GM21528 (cell line): Measurements from ENCODE around the gene MED26.

Experiments used
- ATAC-seq: cut with Tn5 transposase; IDR thresholded peaks from one replicate; pipeline ENCODE4 v1.9.1; 2021; ENCODE audit warnings: mild to moderate bottlenecking, moderate library complexity; ENCODE audit not compliant: unreplicated experiment, low FRiP score

Gene MED26

DNA sequence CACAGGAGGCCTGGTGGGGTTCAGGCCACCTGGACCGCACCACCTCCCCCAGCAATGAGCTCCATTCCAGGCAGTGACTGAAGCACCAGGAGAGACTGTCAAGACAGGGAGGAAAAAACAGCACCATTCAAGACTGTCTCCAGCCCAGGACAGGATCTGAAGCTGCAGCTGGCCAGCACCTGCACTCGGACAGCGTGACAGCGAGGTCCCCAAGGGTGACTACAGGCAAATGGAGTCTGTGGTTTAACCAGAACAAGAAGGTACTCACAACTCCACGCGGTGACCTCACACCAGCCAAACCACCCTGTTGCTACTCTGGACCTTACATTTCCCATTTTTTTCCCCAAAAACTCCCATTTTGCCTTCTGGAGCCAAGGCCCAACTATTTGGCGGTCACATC lies 9.8 kb downstream of the MED26 start:
- no peak for ATAC-seq

DNA sequence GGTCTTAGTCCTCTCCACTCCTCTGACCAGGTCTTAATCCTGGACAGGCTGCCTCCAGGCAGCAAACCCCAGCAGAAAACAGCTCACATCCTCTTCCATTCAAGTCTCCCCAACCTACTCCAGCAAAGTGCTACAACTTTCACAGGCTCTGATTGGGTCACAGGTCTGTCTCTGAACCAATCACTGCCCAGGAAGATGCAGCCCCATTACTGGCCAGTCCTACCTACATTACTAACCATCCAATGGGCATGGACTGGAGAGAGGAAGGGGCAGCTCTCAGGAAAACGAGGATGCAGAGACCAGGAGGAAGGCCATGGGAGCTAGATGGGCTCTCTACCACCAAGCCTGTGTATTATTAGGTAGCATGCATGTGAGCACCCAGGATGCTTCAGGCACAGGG lies 12.2 kb downstream of the MED26 start:
- no peak for ATAC-seq

DNA sequence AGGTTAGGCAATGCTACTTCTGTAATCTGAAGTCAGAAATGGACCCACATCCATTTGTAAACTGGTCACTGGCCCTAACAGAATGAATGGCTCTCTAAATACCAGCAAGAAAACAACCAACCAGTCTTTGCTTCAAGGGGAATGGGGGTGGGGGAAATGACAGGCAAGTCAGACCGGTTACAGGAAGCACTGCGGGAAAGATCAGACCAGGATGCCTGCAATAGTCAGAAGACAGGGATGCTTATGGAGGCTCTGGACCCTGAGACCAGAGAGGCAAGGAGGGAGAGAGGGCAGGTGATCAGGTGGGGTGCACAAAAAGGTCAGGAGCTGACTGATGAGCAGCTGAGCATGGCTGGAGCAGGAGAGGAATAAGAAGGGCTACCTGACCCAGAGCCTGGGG lies 13.1 kb downstream of the MED26 start:
- no peak for ATAC-seq

DNA sequence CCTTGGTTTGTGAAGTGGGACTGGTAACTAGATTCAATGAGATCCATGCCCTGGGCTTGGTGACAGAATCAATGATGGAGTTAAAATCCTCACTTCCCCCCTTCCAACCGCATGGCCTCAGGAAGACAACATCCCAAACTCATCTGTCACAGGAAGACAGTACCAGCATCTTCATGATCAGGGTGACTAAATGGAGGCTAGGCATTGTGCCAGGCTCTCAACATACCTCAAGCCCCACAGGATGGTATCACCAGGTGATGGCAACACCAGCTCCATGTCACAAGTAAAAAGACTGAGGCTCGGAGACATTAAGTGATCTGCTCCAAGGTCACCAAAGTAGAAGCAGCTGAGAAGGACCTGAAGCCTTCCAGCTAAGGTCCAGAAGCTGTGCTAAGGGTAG lies 14.2 kb downstream of the MED26 start:
- ATAC-seq: no peak

DNA sequence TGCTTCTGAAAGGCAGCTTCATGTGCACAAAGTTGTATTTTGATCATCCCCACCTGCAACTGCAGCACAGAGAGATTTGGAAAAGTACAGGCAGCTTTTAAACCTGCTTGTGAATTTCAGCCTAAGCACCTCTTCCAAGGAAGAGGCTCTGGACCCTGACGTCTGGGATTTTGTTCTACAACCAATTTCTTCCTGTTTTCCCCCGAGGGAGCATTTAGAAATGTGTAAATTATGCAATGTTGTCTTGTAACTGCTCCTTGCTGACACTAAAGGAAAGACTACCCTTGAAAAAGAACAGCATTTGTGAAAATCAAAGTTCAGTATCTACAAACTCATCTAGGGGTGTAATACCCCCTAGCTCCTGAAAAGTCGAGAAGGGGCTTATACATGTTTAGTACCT lies 15.4 kb downstream of the MED26 start:
- no peak for ATAC-seq

DNA sequence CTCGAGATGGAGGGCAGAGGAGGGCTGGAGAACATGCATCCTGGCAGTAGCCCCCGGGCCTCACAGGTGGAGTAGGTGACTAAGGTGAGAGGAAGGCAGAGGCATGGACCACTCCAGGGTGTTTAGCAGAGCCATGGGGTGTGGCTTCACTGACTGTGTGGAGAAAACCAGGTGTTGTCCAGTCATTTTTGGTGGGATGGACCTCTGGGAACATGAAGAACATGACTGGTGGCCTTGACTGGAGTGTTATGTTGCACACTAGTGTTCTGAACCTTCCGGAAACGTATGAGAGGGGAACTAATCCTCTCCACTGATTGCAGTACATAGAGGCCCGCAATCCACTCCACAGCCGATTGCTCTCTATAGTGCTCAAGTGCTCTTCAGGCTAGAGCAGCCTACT lies 16.9 kb downstream of the MED26 start:
- no peak for ATAC-seq

DNA sequence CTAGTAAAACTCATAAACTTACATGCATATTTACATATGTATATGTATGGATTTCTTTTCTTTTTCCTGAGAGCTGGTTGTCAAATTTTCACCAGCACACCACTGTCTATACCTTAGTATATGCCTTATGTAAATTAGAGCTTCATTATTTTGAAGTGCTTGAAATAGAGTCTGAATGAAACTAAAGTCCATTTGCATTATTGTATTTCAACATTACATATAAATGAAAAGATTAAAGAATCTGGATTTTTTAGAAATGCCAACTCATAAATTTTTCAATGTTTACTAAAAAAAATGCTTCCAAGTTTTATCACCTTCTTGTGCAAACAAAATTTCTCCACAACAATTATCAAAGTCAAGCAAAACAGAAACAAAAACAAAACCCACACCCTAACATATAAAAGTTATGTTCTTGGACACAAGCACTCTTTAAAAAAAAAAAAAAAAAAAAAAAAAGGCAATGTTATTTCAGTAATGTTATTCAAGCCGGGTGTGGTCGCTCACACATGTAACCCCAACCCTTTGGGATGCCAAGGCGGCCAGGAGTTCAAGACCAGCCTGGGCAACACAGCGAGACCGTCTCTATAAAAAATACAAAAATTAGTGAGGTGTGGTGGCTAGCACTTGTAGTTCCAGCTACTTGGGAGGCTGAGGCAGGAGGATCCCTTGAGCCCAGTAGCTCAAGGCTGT lies 18.3 kb downstream of the MED26 start:
- ATAC-seq: no peak

DNA sequence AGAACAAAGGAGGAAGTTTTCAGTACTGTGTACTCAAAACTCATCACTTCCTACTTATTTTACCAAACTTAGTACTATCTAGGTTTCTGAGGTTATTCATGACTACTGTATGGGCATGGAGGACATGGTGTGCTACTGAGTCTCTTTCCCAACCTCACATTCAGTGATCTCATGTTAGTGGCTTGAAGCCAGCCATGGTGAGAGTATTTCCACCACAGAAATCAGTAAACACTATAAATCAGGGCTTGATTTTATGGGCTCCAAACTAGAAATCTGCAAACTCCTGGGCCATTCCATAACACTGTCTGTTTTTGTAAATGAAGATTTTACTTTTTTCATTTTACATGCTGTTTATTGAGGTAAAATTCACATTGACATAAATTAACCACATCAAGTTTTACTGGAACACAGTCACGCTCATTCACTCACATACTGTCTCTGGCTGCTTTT lies 19.7 kb downstream of the MED26 start:
- no peak for ATAC-seq

DNA sequence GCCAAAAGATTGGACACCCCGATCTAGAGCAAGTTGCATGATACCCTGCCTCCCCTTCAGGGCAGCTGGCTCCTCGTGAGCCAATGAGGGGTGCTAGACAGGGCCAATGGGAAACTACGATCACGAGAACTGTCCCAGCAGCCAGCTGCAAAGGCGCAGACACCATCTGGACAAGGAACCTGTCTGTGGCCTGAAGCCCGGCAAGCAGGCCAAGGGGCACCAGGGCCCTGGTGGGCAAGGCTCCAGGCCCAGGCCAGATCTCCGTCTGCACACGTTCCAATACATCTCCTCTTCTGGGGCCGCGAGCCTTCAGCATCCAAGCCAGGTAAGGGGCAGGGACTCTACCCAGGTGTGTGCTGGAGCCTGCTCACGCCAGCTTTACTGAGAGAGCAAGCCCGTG lies 20.2 kb downstream of the MED26 start:
- no peak for ATAC-seq

DNA sequence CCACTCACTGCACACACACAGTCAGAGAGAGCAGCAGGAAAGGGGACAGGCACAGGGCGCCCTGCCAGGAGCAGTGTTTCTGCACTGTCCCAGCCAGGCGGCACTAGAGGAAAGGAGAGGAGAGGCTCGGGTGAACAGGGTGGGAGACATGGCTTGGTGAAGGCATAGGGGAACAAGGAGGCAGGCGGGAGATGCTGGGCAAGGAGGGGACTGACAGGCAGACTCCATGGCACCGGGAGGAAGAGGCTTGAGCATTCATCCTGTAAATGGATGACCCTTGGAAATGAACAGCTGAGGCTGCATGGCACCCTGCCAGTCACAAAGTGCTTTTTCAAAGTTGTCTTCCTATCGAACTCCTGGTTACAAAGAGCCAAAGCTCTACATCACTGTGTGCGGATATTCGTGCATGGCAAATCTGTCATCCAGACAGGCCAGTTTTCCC lies 22.4 kb downstream of the MED26 start:
- ATAC-seq: no peak

DNA sequence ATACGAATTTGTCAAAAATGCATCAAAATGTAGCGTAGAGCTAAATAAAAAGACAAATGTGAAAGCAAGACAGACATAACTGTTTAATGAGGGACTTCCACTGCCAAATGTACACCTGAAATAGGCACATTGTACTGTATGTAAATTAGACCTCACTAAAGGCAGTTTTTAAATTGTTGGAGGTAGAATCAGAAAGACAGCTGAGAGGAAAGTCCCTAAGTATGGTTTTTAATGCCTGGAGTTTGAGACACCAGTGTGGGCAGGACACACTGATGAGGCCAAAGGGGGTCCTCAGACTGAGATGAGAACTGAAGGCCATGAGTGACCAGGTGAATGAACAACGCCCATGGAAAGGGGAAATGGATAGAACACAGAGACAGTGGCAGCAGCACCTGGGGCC lies 22.9 kb downstream of the MED26 start:
- ATAC-seq: no peak

DNA sequence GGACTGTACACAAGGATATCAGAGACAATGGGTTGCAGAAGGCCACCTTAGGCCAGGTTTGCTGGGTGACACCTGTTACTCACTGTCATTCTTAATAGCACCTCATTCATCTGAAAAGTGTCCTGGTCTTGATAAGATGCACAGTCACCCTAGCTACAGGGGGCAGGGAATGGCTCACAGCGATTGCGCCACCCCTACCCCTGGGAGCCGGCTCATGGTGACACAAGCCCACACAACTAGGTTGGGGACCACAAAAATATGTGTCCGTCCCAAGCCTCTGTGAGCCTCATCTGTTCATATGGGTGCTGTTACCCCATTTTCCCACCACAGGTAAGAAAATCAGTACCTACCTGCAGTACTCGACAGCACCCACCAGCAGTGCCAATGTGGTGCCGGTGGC lies 23.4 kb downstream of the MED26 start:
- no peak for ATAC-seq

DNA sequence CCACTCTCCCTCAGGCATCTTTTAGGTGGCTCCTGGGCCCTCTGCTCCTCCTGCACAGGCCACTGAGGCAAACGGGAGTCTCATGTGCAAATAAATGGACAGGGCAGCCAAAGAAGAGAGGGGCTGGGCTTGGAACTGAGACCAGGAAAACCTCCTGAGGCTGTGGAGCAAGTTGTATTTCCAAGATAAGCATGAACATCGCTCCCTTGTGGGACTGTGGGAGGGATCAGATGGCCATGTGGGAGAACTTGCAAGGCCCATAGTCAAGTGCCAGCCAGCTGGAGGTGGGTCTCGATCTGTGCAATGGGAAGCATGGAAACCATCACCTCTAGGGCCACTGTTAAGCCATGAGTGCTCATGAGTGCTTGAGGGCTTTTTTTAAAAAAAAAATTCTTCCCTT lies 24.9 kb downstream of the MED26 start:
- ATAC-seq: no peak

DNA sequence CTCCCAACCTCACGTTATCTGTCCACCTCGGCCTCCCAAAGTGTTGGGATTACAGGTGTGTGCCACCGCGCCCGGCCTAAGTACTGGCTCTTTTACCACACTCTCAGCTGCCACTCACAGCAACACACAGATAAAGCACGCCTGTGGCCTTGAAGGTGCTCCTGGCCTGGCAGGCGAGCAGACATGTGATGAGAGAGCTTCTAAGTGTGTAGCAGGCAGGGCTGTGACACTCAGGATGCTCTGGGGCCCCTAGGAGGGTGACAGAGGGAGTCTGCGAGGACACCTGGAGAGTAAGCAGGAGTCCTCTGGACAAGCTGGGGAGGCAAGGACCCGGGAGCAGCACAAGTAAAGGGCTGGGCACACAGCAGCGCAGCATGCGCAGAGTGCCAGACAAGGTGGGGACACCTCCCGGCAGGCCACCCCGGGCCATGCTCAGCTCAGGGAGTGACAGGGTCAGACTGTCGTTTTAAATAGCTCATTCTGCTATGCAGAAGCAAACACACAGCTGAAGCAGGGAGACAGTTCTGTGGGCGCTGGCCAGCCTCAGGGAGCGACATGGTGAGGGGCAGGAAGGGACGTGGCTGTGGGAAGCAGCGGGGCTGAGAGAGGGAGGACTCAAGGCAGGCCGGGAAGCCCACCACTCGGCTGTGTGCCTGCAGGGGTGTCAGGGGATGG lies 26.5 kb downstream of the MED26 start:
- no peak for ATAC-seq

DNA sequence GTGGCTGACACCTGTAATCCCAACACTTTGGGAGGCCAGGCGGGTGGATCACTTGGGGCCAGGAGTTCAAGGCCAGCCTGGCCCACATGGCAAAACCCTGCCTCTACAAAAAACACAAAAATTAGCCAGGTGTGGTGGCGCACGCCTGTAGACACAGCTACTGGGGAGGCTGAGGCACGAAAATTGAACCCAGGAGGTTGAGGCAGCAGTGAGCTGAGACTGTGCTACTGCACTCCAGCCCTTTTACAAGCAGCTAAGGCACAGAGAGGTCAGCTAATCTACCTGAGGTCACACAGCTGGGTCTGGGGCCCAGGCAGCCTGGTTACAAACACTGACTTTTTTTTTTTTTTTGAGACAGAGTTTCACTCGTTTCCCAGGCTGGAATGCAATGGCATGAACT lies 27.2 kb downstream of the MED26 start:
- no peak for ATAC-seq

DNA sequence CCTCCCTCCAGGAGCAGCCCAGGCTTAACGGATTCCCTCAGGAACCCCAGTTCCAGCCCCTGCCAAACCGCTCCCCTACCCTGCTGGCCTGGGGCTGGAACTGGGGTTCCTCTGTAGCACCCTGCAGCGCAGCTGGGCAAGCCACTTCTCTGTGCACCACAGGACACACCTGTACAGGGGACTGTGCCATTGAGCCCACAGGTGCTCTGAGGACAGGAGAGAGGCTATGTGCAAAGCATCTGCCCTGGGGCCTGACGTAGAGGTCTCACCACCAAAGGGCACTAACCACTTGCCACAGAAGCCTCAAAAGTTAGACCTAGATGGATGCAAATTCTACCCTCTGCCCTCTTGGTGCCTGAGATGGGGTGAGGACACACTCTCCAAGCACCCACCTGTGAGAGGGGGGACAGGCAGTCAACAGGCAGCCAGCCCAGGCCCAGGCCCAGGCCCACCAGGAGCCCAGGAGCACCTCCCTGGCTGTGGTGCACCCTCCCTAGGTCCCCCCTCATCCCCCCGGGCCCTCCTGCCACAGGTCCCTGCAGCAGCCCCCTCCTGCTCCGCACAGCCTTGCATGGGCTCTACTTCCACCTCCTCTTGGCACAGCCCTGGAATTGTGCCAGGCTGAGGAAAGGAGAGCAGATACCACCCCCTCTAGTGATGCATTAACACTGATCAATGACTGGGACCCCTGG lies 28.2 kb downstream of the MED26 start:
- no peak for ATAC-seq

DNA sequence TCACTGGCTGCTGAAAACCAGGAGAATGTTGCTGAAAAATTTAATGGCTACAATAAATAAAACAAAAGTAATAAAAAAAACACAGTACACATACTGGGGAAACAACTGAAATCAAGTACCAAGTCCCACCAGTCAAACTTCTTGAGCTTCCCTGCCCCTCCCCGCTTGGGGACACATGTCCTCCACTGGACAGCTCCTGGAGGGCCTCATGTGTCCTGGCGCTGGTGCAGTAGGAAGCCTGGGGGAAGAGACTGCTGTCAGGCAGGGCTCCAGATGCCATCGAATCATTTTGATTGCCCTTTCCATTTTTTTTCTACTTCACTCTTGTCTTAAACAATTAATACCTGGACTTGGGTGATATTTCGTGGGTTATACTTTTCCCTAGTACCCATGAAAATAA lies 29.2 kb downstream of the MED26 start:
- ATAC-seq: no peak

DNA sequence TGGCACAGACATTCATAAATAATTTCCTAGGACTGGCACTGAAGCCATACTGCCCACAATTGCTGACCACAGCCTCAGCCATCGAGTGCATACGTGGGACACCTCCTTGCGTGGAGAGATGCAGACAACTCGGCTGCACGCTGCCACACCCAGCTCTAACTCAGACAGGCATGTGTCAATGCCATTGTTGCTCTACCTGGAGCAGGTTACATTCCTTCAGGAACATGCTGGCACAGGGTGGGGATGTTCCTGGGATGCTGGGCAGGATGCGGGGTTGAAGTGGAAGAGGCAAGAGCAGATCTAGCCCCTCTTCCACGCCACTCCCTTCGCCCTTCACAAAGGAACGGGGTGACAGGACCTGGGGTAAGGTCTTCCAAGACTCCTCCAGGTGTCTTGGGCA lies 31.6 kb downstream of the MED26 start:
- no peak for ATAC-seq

DNA sequence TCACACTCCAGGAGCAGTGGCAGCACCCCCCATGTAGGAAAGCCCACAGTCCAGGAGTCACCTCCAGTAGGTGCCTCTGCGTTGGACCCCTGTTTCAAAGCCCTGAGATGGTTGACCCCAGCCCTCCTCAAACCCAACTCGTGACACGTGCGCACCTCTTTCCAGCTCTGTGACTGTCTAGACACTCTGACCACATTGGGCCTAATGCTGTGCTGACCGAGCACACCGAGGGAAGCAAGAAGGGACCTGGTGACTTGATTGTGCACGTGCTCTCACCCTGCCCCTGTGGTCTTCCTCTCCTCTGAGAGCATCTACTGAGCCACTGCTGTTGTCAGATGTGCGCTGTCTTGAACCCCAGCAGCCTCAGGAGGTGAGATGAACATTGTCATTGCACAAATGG lies 32.9 kb downstream of the MED26 start:
- ATAC-seq: no peak

DNA sequence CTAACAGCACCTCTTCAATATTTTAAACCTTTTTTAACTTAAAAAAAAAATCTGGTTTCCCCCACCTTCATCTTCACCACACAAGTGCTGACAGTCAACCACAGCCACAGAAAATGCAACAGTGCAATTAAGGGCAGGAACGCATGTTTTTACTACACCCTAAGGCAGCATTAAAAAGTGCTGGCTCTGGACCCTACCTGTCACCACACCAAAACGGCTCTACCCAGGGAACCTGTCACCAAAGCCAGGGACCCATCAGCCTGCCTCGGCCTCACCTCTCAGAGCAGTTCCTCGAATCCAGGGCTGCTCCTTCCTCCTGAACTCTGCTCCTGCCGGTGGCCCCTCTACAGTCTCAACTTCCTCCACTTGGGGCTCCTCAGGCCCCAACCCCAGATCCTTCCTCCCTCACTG lies 33.3 kb downstream of the MED26 start:
- ATAC-seq: no peak

DNA sequence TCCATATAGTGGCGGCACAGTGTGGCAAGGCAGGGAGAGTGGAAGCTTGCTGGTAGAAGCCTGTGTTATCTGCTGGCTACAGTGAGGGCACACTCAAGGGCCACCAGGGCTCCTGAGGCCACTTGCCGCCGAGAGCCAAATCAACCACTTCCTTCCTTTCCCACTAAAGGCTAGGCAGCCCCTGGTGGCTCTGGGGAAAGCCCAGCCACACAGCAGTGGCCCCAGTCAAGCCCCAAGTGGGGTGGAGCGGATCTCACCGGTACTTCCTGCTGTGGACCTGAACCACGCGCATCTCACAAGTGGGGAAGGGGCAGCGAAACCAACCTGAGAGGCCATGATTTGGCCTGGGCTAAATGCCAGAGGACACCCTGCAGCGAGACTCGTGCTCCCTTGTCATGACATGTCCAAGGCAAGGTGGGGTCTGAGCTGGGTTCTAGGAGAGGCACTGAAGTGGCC lies 33.8 kb downstream of the MED26 start:
- ATAC-seq: no peak

DNA sequence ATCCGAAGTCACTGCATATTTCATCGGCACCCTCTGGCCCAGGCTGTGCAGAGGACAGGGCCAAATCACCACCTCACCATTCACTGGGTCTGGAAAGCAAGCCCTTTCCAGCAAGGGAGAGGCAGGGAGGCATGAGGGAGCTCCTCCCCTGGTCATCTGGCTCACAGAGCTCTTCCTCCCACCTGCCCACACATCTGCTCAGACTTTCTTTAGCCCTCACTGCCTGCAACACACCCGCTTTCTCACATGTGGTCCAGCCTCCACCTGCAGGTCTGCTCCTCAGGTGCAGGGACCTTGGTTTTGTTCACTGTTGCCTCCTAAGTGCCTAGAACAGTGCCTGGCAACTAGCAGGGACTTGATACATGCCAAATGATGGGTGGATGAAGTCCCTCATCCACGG lies 34.8 kb downstream of the MED26 start:
- ATAC-seq: no peak
